Natural killer cell treated with Interleukin-12 subunit alpha and Interleukin-12 subunit beta and Interleukin-15 and Interleukin-18, amount 100 ng/mL, for 72 hours (primary cell): Measurements from ENCODE around the gene AFF3. TPM values are rescaled to one million over a fixed set of nuclear protein-coding genes. Genes with fewer than 3 reads are reported as not detected.
A peak's percentile ranks its signal among the peaks of the same experiment; 100 is the strongest.
"Not testable (repeated sequence)": the region's sequence is repeated elsewhere in the genome, so short reads cannot be mapped to it uniquely, and the experiment has no call there.

Source experiments
- ATAC-seq, 2 donors: fragments of 150-1000 bp; cut with Tn5 transposase in 1 of 2; sonication (Bioruptor Pico), chemical (Tn5 transposase) in 1 of 2; 2 replicates each; pipeline ENCODE4 v1.10.0; 2021
- DNase-seq: peaks from one replicate; pipeline ENCODE4 v3.0.0; 2022; ENCODE audit warnings: low spot score
- H3K27ac Mint-ChIP-seq, 2 donors: 1 replicate in 1 of 2; 2 replicates in 1 of 2; pipeline ENCODE4 v1.8.0; 2022; ENCODE audit warnings: mixed read lengths in 2 of 2, mild to moderate bottlenecking in 1 of 2, moderate library complexity in 1 of 2
- H3K27me3 Mint-ChIP-seq, 2 donors: 1 replicate in 1 of 2; 2 replicates in 1 of 2; pipeline ENCODE4 v1.8.0; 2022; ENCODE audit warnings: mixed read lengths in 2 of 2
- H3K36me3 Mint-ChIP-seq: one replicate; pipeline ENCODE4 v1.8.0; 2022; ENCODE audit warnings: mixed read lengths
- H3K4me1 Mint-ChIP-seq, 2 donors: 1 replicate in 1 of 2; 2 replicates in 1 of 2; pipeline ENCODE4 v1.8.0; 2022; ENCODE audit warnings: low read depth in 2 of 2, mixed read lengths in 2 of 2, mild to moderate bottlenecking in 1 of 2
- H3K4me3 Mint-ChIP-seq: one replicate; pipeline ENCODE4 v1.8.0; 2022; ENCODE audit warnings: mixed read lengths
- H3K9me3 Mint-ChIP-seq: 2 replicates; pipeline ENCODE4 v1.8.0; 2022; ENCODE audit warnings: mixed read lengths
- total RNA-seq, 2 donors: library from RNA; stranded (reverse); gene quantifications; one replicate each; pipeline ENCODE4 v1.2.3, GENCODE V29; 2022

Gene AFF3
- total RNA-seq, 2 donors from 2014 or later = 1.5 TPM; not detected in 1

DNA sequence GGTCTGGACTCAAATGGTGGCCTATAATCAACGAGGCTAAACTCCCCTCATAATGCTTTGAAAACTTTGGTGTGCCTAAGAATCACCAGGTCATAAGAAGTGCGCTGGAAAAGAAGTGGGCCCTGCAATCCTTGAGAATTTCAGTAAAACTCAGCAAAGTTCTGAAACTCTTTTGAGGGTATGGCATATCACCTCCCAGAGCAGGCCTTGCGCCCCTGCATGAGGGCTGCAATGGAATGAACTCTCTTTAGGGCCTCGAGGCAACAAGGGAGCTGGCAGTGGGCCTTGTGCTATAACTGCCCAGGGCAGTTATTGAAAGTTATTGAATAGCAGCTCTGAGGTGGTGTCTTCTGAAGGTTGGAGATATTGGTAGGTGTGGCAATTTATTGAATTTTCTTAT lies 34.5 kb upstream of the AFF3 start:
- H3K4me3 Mint-ChIP-seq = no peak overlapping the region
- peaks cover 2 to 23% of the 10 kb centered on the region in 2 donors for H3K27me3 Mint-ChIP-seq
- DNase-seq (no peak), ATAC-seq (no peak)
- H3K9me3 Mint-ChIP-seq = no peaks in the 10 kb centered on the region
- no peaks in the 10 kb centered on the region for H3K36me3 Mint-ChIP-seq
- no peak overlapping the region for H3K27ac Mint-ChIP-seq
- no peaks in the 10 kb centered on the region for H3K4me1 Mint-ChIP-seq

DNA sequence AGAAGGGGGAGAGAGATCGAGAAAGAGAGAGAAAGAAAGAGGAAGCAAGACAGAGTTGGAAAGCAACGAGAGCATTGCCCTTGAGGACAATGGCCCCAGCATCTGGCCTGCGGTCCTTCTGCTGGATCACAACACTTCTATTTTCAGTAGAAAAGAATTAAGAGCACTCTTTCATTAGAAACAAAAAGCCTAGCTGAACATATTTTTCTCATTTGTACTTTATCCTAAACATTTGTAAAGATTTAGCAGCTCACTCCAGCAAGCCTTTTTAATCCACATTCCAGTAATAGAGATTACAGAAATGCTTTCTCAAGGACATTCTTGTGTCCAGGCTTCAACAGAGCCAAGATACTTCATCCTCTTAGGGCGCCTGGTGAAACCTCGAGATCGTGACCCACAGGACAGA lies 31.6 kb upstream of the AFF3 start:
- H3K36me3 Mint-ChIP-seq = no peaks in the 10 kb centered on the region
- ATAC-seq (no peak), DNase-seq (no peak)
- no peaks in the 10 kb centered on the region for H3K9me3 Mint-ChIP-seq
- no peaks in the 10 kb centered on the region for H3K4me1 Mint-ChIP-seq
- H3K27me3 Mint-ChIP-seq = peaks cover 0 to 22% of the 10 kb centered on the region in 2 donors
- H3K4me3 Mint-ChIP-seq = no peak overlapping the region
- H3K27ac Mint-ChIP-seq = no peak overlapping the region

DNA sequence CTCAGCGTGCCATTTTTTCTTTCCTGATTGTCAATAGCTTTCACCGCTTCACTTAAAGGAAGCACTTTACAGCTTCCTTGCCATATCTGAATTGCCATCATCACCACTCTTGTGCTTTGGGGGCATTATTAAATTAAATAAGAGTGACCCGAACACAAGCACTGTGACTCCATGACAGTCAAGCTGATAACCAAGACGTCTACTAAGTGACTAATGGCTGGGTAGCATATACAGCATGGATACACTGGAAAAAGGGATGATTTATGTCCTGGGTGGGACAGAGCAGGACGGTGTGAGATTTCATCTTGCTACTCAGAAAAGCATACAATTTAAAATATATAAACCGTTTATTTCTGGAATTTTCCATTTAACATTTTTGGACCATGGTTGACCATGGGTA lies 24.3 kb upstream of the AFF3 start:
- H3K36me3 Mint-ChIP-seq = no peaks in the 10 kb centered on the region
- no peak overlapping the region for H3K27ac Mint-ChIP-seq
- no peak for DNase-seq
- H3K4me3 Mint-ChIP-seq = no peak overlapping the region
- H3K9me3 Mint-ChIP-seq = peaks cover 2% of the 10 kb centered on the region
- no peaks in the 10 kb centered on the region for H3K4me1 Mint-ChIP-seq
- peaks cover 0 to 3% of the 10 kb centered on the region in 2 donors for H3K27me3 Mint-ChIP-seq
- ATAC-seq = no peak

DNA sequence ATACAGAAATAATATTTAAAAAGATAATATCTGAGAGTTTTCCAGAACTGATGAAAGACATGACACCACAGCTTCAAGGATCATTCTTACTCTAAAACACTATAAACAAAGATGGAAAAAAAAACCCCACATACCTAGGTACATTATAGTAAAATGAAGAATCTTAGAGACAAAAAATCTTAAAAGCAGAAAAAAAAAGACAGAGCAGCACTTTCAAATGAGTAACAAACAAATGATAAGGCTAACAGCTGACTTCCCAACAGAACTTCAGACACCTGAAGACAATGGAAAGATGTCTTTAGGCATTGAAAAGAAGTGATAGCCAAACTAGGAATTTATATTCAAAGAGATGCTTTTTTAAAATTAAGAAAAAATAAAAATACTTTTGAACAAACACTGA lies 21.2 kb upstream of the AFF3 start:
- Mint-ChIP-seq H3K4me1 (no peaks in the 10 kb centered on the region), H3K27me3 (peaks cover 0 to 5% of the 10 kb centered on the region in 2 donors), H3K36me3 (no peaks in the 10 kb centered on the region), H3K9me3 (peaks cover 2% of the 10 kb centered on the region), H3K4me3 (no peak overlapping the region), H3K27ac (no peak overlapping the region)
- ATAC-seq = no peak
- DNase-seq = no peak

DNA sequence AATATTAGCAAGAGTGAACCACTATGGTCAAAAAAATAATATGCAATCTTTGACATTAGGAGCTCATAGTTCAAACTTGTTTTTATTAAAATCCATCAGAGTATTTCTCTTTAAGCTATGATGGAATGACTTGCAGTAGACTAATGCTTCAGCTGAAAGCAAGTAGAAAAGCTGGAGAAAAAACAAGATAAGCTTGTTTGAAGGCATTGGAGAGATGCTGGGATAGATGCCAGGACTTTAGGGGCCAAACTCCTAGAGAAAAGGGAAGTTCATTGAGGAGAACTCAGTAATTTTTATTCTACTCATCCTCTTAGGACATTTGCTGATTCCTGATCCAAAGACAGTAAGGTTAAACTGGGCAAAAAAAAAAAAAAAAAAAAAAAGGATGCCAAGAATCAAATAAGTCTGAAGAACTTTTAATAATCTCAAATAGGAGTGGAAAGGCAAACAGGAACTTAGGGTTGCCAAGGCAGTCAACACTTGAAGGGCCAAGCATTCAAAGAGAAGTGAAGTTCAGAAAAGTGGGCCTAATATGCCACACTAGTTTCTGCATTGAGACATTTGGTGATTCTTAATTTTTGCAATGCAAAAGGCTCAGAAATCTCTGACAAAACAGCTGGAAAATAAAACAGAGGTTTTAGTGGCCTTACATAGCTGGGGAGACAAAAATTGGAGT lies 19.7 kb upstream of the AFF3 start:
- ATAC-seq = no peak
- H3K9me3 Mint-ChIP-seq = peaks cover 2% of the 10 kb centered on the region
- H3K4me3 Mint-ChIP-seq = no peak overlapping the region
- peaks cover 0 to 5% of the 10 kb centered on the region in 2 donors for H3K27me3 Mint-ChIP-seq
- no peaks in the 10 kb centered on the region for H3K4me1 Mint-ChIP-seq
- H3K27ac Mint-ChIP-seq = no peak overlapping the region
- H3K36me3 Mint-ChIP-seq = no peaks in the 10 kb centered on the region
- DNase-seq = no peak

DNA sequence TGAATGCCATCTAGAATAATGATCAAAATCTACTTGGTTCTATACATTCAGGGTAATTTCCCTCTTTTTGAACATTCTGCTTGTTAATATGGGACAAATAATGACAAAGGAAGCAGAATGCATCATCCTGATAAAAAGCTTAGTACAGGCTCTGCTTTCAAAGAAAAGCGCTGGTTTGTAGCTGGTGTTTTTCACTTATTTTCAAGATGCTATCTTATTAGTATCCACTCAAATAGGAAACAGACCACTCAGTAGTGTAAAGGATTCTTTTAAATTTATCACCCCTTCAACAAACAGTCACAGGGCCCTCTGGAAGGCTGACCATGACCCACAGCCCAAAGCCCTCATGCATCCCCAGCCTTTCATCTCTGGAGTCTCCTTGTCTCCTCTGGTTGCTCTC lies 18.0 kb upstream of the AFF3 start:
- no peak for DNase-seq

DNA sequence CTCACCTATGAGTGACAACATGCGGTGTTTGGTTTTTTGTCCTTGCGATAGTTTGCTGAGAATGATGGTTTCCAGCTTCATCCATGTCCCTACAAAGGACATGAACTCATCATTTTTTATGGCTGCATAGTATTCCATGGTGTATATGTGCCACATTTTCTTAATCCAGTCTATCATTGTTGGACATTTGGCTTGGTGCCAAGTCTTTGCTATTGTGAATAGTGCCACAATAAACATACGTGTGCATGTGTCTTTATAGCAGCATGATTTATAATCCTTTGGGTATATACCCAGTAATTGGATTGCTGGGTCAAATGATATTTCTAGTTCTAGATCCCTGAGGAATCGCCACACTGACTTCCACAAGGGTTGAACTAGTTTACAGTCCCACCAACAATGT lies 9.4 kb upstream of the AFF3 start:
- DNase-seq, ATAC-seq, H3K4me1 Mint-ChIP-seq, H3K9me3 Mint-ChIP-seq, H3K4me3 Mint-ChIP-seq, H3K27ac Mint-ChIP-seq: not testable (repeated sequence)
- Mint-ChIP-seq H3K27me3 (peaks cover 9 to 17% of the 10 kb centered on the region in 2 donors), H3K36me3 (peaks cover 12% of the 10 kb centered on the region)

More for the DNA sequence above, 18.0 kb upstream of the AFF3 start:
- H3K27me3 Mint-ChIP-seq = peaks cover 7 to 8% of the 10 kb centered on the region in 2 donors
- no peak overlapping the region for H3K27ac Mint-ChIP-seq
- peaks cover 6% of the 10 kb centered on the region for H3K36me3 Mint-ChIP-seq
- H3K9me3 Mint-ChIP-seq = peaks cover 2% of the 10 kb centered on the region
- H3K4me1 Mint-ChIP-seq = no peaks in the 10 kb centered on the region
- H3K4me3 Mint-ChIP-seq = no peak overlapping the region
- ATAC-seq = no peak

DNA sequence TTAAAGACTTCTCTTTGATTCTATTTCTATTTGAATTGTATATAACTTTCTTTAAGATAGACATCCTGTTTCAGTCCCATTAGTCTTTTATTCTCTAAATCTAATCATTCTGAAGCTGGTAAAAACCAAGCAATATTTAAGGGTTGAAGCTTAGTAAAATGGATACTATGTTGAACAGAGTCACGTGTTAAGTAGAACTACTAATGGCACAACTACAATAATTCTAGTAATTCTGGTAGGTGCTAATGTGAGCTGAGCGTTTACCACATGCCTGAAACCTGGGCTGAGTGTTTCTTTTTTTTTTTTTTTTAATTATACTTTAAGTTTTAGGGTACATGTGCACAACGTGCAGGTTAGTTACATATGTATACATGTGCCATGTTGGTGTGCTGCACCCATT lies 8.9 kb upstream of the AFF3 start:
- ATAC-seq = no peak
- peaks cover 9% of the 10 kb centered on the region for H3K36me3 Mint-ChIP-seq
- no peak overlapping the region for H3K4me3 Mint-ChIP-seq
- H3K27me3 Mint-ChIP-seq = peaks cover 11 to 14% of the 10 kb centered on the region in 2 donors
- peaks cover 4% of the 10 kb centered on the region for H3K9me3 Mint-ChIP-seq
- H3K4me1 Mint-ChIP-seq = no peaks in the 10 kb centered on the region
- DNase-seq = no peak
- H3K27ac Mint-ChIP-seq = no peak overlapping the region

DNA sequence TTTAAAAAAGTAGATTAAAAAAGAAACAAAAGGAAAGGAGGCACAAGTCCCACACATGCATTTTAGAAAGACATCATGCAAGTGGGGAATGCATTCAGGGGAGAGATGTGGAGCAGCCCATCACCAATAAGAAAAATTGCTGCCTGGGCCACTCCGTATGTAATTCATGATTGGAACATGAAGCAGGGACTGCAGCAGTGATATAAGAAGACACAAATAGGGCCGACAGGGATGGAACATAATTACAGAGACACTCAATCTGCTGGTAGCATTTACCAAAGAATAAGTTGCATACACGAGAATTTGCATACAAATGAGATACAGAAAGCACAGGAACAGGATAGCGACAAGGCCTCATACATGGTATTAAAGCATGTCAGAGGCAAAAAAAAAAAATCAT lies 6.5 kb upstream of the AFF3 start:
- peaks cover 4% of the 10 kb centered on the region for H3K9me3 Mint-ChIP-seq
- peaks cover 6% of the 10 kb centered on the region for H3K36me3 Mint-ChIP-seq
- H3K27ac Mint-ChIP-seq = no peak overlapping the region
- H3K27me3 Mint-ChIP-seq = peaks cover 12 to 14% of the 10 kb centered on the region in 2 donors
- DNase-seq = no peak
- no peak overlapping the region for H3K4me3 Mint-ChIP-seq
- ATAC-seq = no peak
- peaks cover 1 to 2% of the 10 kb centered on the region in 2 donors for H3K4me1 Mint-ChIP-seq

DNA sequence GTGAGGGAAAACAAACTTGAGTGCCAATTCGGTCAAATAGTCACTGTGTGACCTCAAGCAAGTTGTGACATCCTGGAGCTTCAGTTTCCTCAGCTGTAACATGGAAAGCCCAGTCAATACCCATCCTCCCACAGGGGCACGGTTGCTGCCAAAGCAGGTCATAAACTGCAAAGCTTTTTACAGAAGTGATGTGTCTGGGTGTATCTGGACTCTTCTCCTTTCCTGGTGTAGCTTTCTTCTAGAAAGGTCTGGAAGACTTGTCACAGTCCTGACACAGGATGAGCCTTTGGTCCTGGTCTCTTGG lies 4.2 kb upstream of the AFF3 start:
- ATAC-seq (no peak), DNase-seq (no peak)
- H3K4me1 Mint-ChIP-seq = peaks cover 19 to 21% of the 10 kb centered on the region in 2 donors
- H3K27ac Mint-ChIP-seq = no peak overlapping the region
- H3K4me3 Mint-ChIP-seq = no peak overlapping the region
- H3K9me3 Mint-ChIP-seq = peaks cover 4% of the 10 kb centered on the region
- H3K36me3 Mint-ChIP-seq = no peaks in the 10 kb centered on the region
- H3K27me3 Mint-ChIP-seq = peaks cover 31% of the 10 kb centered on the region in 2 donors

DNA sequence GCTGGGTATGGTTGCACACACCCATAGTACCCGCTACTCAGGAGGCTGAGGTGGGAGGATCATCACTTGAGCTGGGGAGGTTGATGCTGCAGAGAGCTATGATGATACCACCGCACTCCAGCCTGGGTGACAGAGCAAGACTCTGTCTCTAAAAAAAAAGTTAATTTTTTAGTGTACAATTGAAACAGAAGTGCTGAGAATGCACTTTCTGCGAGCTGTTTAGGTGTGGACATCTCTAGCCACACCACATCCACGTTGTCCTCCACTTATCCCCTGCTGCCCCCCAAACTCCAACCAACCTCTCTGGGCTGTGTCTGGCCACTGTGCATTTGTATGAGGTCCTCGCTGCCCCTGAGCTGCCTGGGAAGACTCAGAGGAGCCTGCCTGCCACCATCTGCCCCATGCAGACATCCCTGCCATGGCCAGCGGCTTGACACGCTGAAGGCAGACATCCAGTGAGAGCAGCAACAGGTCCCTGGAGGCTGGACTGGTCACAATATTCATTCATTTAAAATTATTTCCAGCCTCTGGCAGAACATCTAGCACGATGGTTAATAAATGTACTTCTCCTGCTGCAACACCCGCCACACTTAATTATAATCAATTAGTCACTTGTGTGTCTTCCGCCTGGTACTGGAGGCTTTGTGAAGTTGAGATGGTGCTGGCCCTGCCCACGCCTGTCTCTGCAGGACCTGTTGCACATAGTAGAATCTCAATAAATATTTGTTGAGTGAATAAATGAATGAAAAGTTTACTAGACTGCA lies 3.7 kb upstream of the AFF3 start:
- H3K36me3 Mint-ChIP-seq = no peaks in the 10 kb centered on the region
- peaks cover 4% of the 10 kb centered on the region for H3K9me3 Mint-ChIP-seq
- peaks cover 33% of the 10 kb centered on the region in 2 donors for H3K27me3 Mint-ChIP-seq
- ATAC-seq = no peak
- H3K4me3 Mint-ChIP-seq = no peak overlapping the region
- no peak overlapping the region for H3K27ac Mint-ChIP-seq
- DNase-seq = no peak
- peaks cover 19 to 21% of the 10 kb centered on the region in 2 donors for H3K4me1 Mint-ChIP-seq

DNA sequence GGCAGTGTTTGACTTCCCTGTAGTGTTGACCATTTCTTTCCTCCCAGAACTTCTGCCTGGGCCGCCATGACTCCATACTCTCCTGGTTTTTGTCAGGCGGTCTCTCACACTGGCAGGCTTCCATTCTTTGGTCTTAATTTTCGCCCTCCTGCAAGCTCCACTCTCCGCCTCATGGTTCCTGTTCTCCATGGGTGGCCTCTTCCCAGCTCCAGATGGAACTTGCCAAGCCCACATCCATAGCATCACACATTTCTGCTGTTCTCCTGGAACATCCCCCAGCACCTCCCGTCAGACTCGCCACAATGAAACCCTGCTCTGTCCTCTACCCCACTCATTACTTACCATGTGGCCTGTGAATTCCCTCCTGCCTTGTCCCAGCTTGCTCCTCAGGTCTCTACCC lies 896 bp upstream of the AFF3 start:
- Mint-ChIP-seq H3K27ac (peak overlapping the region in 1 of 2 donors; percentile 31), H3K4me1 (peaks cover 19 to 21% of the 10 kb centered on the region in 2 donors), H3K4me3 (peak overlapping the region; percentile 10)

DNA sequence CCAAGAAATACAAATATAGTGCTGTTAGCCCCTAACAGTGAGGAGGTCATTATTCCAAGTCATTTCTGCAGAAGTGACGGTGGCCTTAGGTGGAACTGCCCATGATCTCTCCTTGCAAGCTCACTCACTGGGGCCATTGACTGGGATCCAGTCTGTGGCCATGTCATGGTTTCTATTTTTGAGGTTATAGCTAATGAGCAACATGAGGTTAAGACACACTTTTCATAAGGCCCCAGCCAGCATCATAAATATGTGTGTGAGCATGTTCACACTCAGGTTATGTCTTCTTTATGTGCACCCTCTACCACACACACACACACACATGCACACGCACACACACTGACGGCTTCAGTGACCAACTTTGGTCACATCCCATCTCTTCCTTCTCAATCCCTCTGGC lies 484 bp downstream of the AFF3 start:
- peak overlapping the region; percentile 60 for H3K4me3 Mint-ChIP-seq
- peak overlapping the region in 1 of 2 donors; percentile 2 for H3K27ac Mint-ChIP-seq
- DNase-seq (no peak), ATAC-seq (no peak)
- peaks cover 47 to 50% of the 10 kb centered on the region in 2 donors for H3K27me3 Mint-ChIP-seq
- H3K4me1 Mint-ChIP-seq = peaks cover 19 to 21% of the 10 kb centered on the region in 2 donors
- peaks cover 4% of the 10 kb centered on the region for H3K9me3 Mint-ChIP-seq
- no peaks in the 10 kb centered on the region for H3K36me3 Mint-ChIP-seq

More for the DNA sequence above, 896 bp upstream of the AFF3 start:
- no peak for DNase-seq
- H3K36me3 Mint-ChIP-seq = no peaks in the 10 kb centered on the region
- peaks cover 4% of the 10 kb centered on the region for H3K9me3 Mint-ChIP-seq
- peaks cover 43 to 46% of the 10 kb centered on the region in 2 donors for H3K27me3 Mint-ChIP-seq
- ATAC-seq = no peak

DNA sequence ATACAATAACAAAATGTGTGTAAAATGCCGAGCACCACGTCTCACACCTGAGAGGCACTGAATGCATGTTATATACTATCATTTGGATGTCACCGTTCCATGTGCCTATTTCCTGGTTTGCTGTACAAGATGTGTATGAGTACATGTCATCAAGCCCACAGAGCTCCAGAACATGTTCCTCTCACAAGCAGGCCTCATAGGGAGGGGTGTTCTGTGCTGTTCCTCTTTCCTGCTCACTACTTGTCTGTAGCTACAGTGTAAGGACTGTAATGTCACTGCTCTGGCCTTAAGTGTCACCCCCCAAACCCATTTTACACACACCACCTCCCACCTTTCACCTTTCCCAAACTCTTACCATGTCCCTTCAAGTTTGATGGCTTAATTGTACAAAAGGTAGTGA lies 1.8 kb downstream of the AFF3 start:
- Mint-ChIP-seq H3K9me3 (peaks cover 4% of the 10 kb centered on the region), H3K4me1 (peaks cover 19 to 21% of the 10 kb centered on the region in 2 donors), H3K27ac (no peak overlapping the region), H3K36me3 (no peaks in the 10 kb centered on the region), H3K4me3 (no peak overlapping the region), H3K27me3 (peaks cover 44 to 50% of the 10 kb centered on the region in 2 donors)
- DNase-seq (no peak), ATAC-seq (no peak)
